HepG2 (cell line): ENCODE results near the gene TMEM232. TPM values are rescaled to one million over a fixed set of nuclear protein-coding genes. Genes with fewer than 3 reads are reported as not detected.

Experiments
- ATAC-seq: fragments of 200-7000 bp; cut with Tn5 transposase; 3 replicates; pipeline ENCODE4 v1.9.1; 2020; ENCODE audit warnings: mild to moderate bottlenecking, moderate library complexity
- BruUV-seq: library from RNA; stranded (reverse); fragments of 400-500 nt; replicated peaks from 2 replicates; lab custom pipeline; 2021; lab: Mats Ljungman, UMichigan
- CTCF ChIA-PET: fragments of 300-600 bp; formaldehyde crosslinking; extraction: SDS; loops from one replicate; lab custom pipeline; 2021; ENCODE audit warnings: low total read pairs, inconsistent platforms, low intra/inter-chr PET ratio; lab: Yijun Ruan, JAX
- POLR2A ChIA-PET: fragments of 350-600 bp; sonication (Branson Sonifier 250); formaldehyde crosslinking; loops from one replicate; lab custom pipeline; 2020; ENCODE audit warnings: antibody characterized with exemption, inconsistent platforms; lab: Yijun Ruan, JAX
- DNase-seq: peaks from one replicate; pipeline ENCODE4 v3.0.0-alpha.2; 2015; ENCODE audit warnings: low spot score
- FAIRE-seq: peaks from 3 replicates; lab custom pipeline; 2011; peaks lifted over from hg19 to GRCh38; lab: Jason Lieb, UNC
- H2AFZ ChIP-seq: one replicate; pipeline ENCODE4 v1.6.1; 2011; ENCODE audit warnings: low read length, inconsistent platforms
- H3K27ac ChIP-seq: fragments of 300-600 bp; 3 replicates; pipeline ENCODE4 v1.8.0; 2011; ENCODE audit warnings: mixed run types, mild to moderate bottlenecking, mixed read lengths, low read length, inconsistent platforms; ENCODE audit not compliant: insufficient read depth; ENCODE audit errors: extremely low read length
- H3K27me3 ChIP-seq, 2 experiments: fragments of 200-600 bp in 1 of 2; 2 replicates in 1 of 2; 3 replicates in 1 of 2; pipeline versions ENCODE4 v1.6.0 to v1.8.0; 2011; ENCODE audit warnings: low read length in 2 of 2, mild to moderate bottlenecking in 2 of 2, moderate library complexity in 2 of 2, inconsistent platforms in 1 of 2; ENCODE audit not compliant: insufficient read depth in 2 of 2, control insufficient read depth in 1 of 2
- H3K36me3 ChIP-seq, 2 experiments: fragments of 200-600 bp in 1 of 2; replicated peaks in 1 of 2; 2 replicates in 1 of 2; 3 replicates in 1 of 2; pipeline versions ENCODE4 v1.5.1 to v1.8.0; 2011; ENCODE audit warnings: low read length in 2 of 2, inconsistent platforms in 1 of 2; ENCODE audit not compliant: insufficient read depth in 2 of 2, control insufficient read depth in 1 of 2
- H3K4me1 ChIP-seq: 2 replicates; pipeline ENCODE4 v1.5.1; 2012; ENCODE audit warnings: low read length, inconsistent platforms; ENCODE audit not compliant: insufficient read depth
- H3K4me2 ChIP-seq: 2 replicates; pipeline ENCODE4 v1.6.0; 2011; ENCODE audit warnings: low read depth, low read length, inconsistent platforms
- H3K4me3 ChIP-seq, 3 experiments: fragments of 200-600 bp in 1 of 3; sonication (generic), shearing (Covaris generic) in 1 of 3; replicated peaks in 1 of 3; 2 replicates each; pipeline ENCODE4 v1.5.1; 2011 to 2016; ENCODE audit warnings: low read length in 3 of 3, inconsistent platforms in 2 of 3, low read depth in 2 of 3, mild to moderate bottlenecking in 2 of 3, control low read depth in 1 of 3, mixed read lengths in 1 of 3; ENCODE audit not compliant: insufficient read depth in 1 of 3
- H3K79me2 ChIP-seq: one replicate; pipeline ENCODE4 v1.6.1; 2011; ENCODE audit warnings: low read length, inconsistent platforms; ENCODE audit not compliant: insufficient read depth
- H3K9ac ChIP-seq: 2 replicates; pipeline ENCODE4 v1.6.0; 2011; ENCODE audit warnings: mild to moderate bottlenecking, low read depth, low read length, inconsistent platforms; ENCODE audit not compliant: insufficient read depth
- H3K9me3 ChIP-seq: 2 replicates; pipeline ENCODE4 v1.5.1; 2012; ENCODE audit warnings: mild to moderate bottlenecking, low read length
- H4K20me1 ChIP-seq: 2 replicates; pipeline ENCODE4 v1.6.0; 2011; ENCODE audit warnings: inconsistent platforms, mild to moderate bottlenecking, low read length, moderate library complexity; ENCODE audit not compliant: insufficient read depth
- AKNA ChIP-seq: sonication (generic); formaldehyde crosslinking; IDR thresholded peaks from 2 replicates; pipeline ENCODE4 v1.4.0; 2020; ENCODE audit warnings: missing genetic modification reagents, borderline replicate concordance
- GLMP ChIP-seq: sonication (generic); formaldehyde crosslinking; IDR thresholded peaks from 2 replicates; pipeline ENCODE4 v1.9.0; 2021; ENCODE audit warnings: missing genetic modification reagents, mild to moderate bottlenecking, borderline replicate concordance
- KLF13 ChIP-seq: sonication (generic); formaldehyde crosslinking; IDR thresholded peaks from 2 replicates; pipeline ENCODE4 v1.4.0; 2020; ENCODE audit warnings: mild to moderate bottlenecking, missing genetic modification reagents
- PPARG ChIP-seq: conservative IDR thresholded peaks from 2 replicates; pipeline ENCODE4 v1.6.1; 2016; ENCODE audit warnings: missing biosample characterization, missing genetic modification reagents
- SMAD9 ChIP-seq: sonication (generic); formaldehyde crosslinking; IDR thresholded peaks from 2 replicates; pipeline ENCODE4 v1.5.1; 2020; ENCODE audit warnings: mild to moderate bottlenecking, missing genetic modification reagents
- SMARCE1 ChIP-seq: fragments of 450-650 bp; IDR thresholded peaks from 2 replicates; pipeline ENCODE4 v1.6.1; 2017; ENCODE audit warnings: borderline replicate concordance
- THAP11 ChIP-seq: IDR thresholded peaks from 2 replicates; pipeline ENCODE4 v1.6.1; 2016; ENCODE audit warnings: missing biosample characterization, missing genetic modification reagents
- THYN1 ChIP-seq: sonication (generic); formaldehyde crosslinking; IDR thresholded peaks from 2 replicates; pipeline ENCODE4 v1.8.1; 2023; ENCODE audit warnings: low read depth, mild to moderate bottlenecking, moderate library complexity, missing genetic modification reagents, borderline replicate concordance
- ZNF564 ChIP-seq: sonication (generic); formaldehyde crosslinking; IDR thresholded peaks from 2 replicates; pipeline ENCODE4 v1.8.1; 2023; ENCODE audit warnings: mild to moderate bottlenecking, missing genetic modification reagents
- ZNF609 ChIP-seq: sonication (generic); formaldehyde crosslinking; IDR thresholded peaks from 2 replicates; pipeline ENCODE4 v1.4.0; 2020; ENCODE audit warnings: mild to moderate bottlenecking, missing genetic modification reagents, borderline replicate concordance
- ZNF800 ChIP-seq: sonication (generic); formaldehyde crosslinking; IDR thresholded peaks from 2 replicates; pipeline ENCODE4 v1.4.0; 2020; ENCODE audit warnings: missing genetic modification reagents
- WGBS: methylation state at CpG from one replicate; pipeline ENCODE4 v1.1.6; 2017; ENCODE audit warnings: low lambda C conversion rate; 5-methylcytosine and 5-hydroxymethylcytosine counted together
- in situ Hi-C: cut with HindIII; loops from 2 replicates; pipeline ENCODE4 v1.10.0; 2017; ENCODE audit warnings: low pct_unique_long_range_greater_than_20kb; ENCODE audit not compliant: extremely low pct_ligation_motif_present
- intact Hi-C: fragments of 100-400 bp; cut with micrococcal nuclease; formaldehyde crosslinking; loops from one replicate; pipeline ENCODE4 v1.10.0; 2022; ENCODE audit not compliant: unreplicated experiment
- polyA plus RNA-seq, 8 experiments: library from polyadenylated mRNA; depleted of rRNA in 3 of 8; stranded (reverse) in 7 of 8; unstranded in 1 of 8; fragments of >200 nt; fragmentation: Illumina TruSeq in 4 of 8; extraction: Trizol in 4 of 8; gene quantifications; 2 replicates each; pipeline versions ENCODE4 v1.2.1 to v1.2.3, GENCODE V29; 2011 to 2016; ENCODE audit warnings: low read depth in 4 of 8, missing spikeins in 1 of 8, mixed read lengths in 1 of 8; ENCODE audit not compliant: insufficient read depth in 1 of 8
- total RNA-seq, 5 experiments: library from RNA; depleted of rRNA; stranded (reverse); fragments of >200 nt; fragmentation: Illumina TruSeq; extraction: Trizol; gene quantifications; 2 replicates each; pipeline ENCODE4 v1.2.3, GENCODE V29; 2016; ENCODE audit warnings: low read depth in 1 of 5

TMEM232 gene
- total and polyA plus RNA-seq, 2 of the 13 experiments (the other 11 are each of a cell fraction or from before 2014, with no cell fraction given) = 0.29 to 0.71 TPM

- Histone ChIP-seq H3K79me2 (no peaks in the 10 kb centered on the region), H3K4me2 (no peak overlapping the region), H3K36me3 (no peaks in the 10 kb centered on the region), H3K4me3 (no peak overlapping the region), H3K9me3 (no peaks in the 10 kb centered on the region), H3K4me1 (no peaks in the 10 kb centered on the region), H4K20me1 (no peaks in the 10 kb centered on the region), H2AFZ (no peak overlapping the region), H3K27me3 (no peaks in the 10 kb centered on the region; a peak in 1 of 5 replicates), H3K9ac (no peak overlapping the region), H3K27ac (no peak overlapping the region)
- intact Hi-C loops = no loop called here
- POLR2A ChIA-PET = no interaction called here
- in situ Hi-C loops = no loop called here
- BruUV-seq = no TSS peak
- CTCF ChIA-PET = no interaction called here
- FAIRE-seq (no peak), DNase-seq (no peak), ATAC-seq (no peak)
- WGBS = 0% methylated on average over 3 of the region's 3 CpGs
- TF ChIP-seq THYN1 (CRISPR knock-in tag) = no peak
- TF ChIP-seq ZNF800 (CRISPR knock-in tag) = no peak
- no peak for TF ChIP-seq SMAD9 (CRISPR knock-in tag)
- no peak for TF ChIP-seq SMARCE1
- no peak for TF ChIP-seq KLF13 (CRISPR knock-in tag)
- no peak for TF ChIP-seq ZNF609 (CRISPR knock-in tag)
- no peak for TF ChIP-seq GLMP (CRISPR knock-in tag)
- no peak for TF ChIP-seq ZNF564 (CRISPR knock-in tag)
- no peak for TF ChIP-seq AKNA
- TF ChIP-seq PPARG (CRISPR knock-in tag) = no peak
- TF ChIP-seq THAP11 (CRISPR knock-in tag) = no peak
These were observed 19.1 kb downstream of the TMEM232 start for GRCh38 chr5:110707260-110707844.
